Stomach (tissue), 9 donors: ENCODE data around the gene FOXC2. TPM values are rescaled to one million over a fixed set of nuclear protein-coding genes. Genes with fewer than 3 reads are reported as not detected.

Experiments used
- DNase-seq, 2 donors: peaks; one replicate each; pipeline versions ENCODE4 v3.0.0 to v3.0.0-alpha.2; 2013 to 2019
- H3K27ac ChIP-seq, 5 donors: fragments of 200-600 bp in 4 of 5; sonication (generic) in 4 of 5; one replicate each; pipeline ENCODE4 v1.5.1; 2013 to 2019; ENCODE audit warnings: mild to moderate bottlenecking in 1 of 5, moderate library complexity in 1 of 5
- H3K27me3 ChIP-seq, 3 donors: fragments of 200-600 bp; sonication (generic); one replicate each; pipeline ENCODE4 v1.5.1; 2017 to 2019; ENCODE audit warnings: mixed run types in 1 of 3
- H3K36me3 ChIP-seq, 4 donors: fragments of 200-600 bp; sonication (generic); 1 replicate in 3 of 4; 2 replicates in 1 of 4; pipeline ENCODE4 v1.5.1; 2016 to 2019
- H3K4me1 ChIP-seq, 4 donors: fragments of 200-600 bp; sonication (generic); one replicate each; pipeline ENCODE4 v1.5.1; 2016 to 2019
- H3K4me3 ChIP-seq, 4 donors: fragments of 200-600 bp; sonication (generic) in 3 of 4; one replicate each; pipeline ENCODE4 v1.5.1; 2016 to 2019; ENCODE audit warnings: mild to moderate bottlenecking in 1 of 4
- H3K9me3 ChIP-seq, 4 donors: fragments of 200-600 bp; sonication (generic); one replicate each; pipeline ENCODE4 v1.5.1; 2016 to 2019
- CTCF ChIP-seq, 7 experiments: fragments of 450-650 bp in 4 of 7; fragments of 200-600 bp in 3 of 7; sonication (generic) in 3 of 7; IDR thresholded peaks; one replicate each; pipeline ENCODE4 v1.5.1; 2016 to 2019; ENCODE audit warnings: antibody characterized with exemption in 7 of 7, control low read depth in 2 of 7, mild to moderate bottlenecking in 1 of 7
- EP300 ChIP-seq: sonication (generic); formaldehyde crosslinking; IDR thresholded peaks from one replicate; pipeline ENCODE4 v1.6.1; 2017; ENCODE audit warnings: antibody characterized with exemption
- POLR2A ChIP-seq, 4 donors: fragments of 450-650 bp; IDR thresholded peaks; one replicate each; pipeline ENCODE4 v1.6.1; 2016; ENCODE audit warnings: antibody characterized with exemption in 4 of 4, control low read depth in 2 of 4, mild to moderate bottlenecking in 1 of 4, moderate library complexity in 1 of 4
- POLR2AphosphoS5 ChIP-seq, 3 donors: sonication (generic); formaldehyde crosslinking; IDR thresholded peaks; one replicate each; pipeline ENCODE4 v1.6.1; 2016; ENCODE audit warnings: antibody characterized with exemption in 3 of 3
- WGBS, 5 donors: extraction: QIAGEN DNeasy Blood & Tissue Kit in 3 of 5; methylation state at CpG; one replicate each; pipeline versions ENCODE4 v1.1.5 to v1.1.7; 2013 to 2018; 5-methylcytosine and 5-hydroxymethylcytosine counted together
- intact Hi-C: fragments of 100-400 bp; cut with DNase I; formaldehyde crosslinking; loops from one replicate; pipeline ENCODE4 v1.15.1; 2023; ENCODE audit warnings: low total_unique reads
- polyA plus RNA-seq, 3 donors: library from polyadenylated mRNA; stranded (reverse); fragments of 200-250 nt; gene quantifications; one replicate each; pipeline ENCODE4 v1.2.3, GENCODE V29; 2013
- total RNA-seq, 5 donors: library from RNA; depleted of rRNA; stranded (reverse); fragments of >200 nt; gene quantifications; one replicate each; pipeline versions ENCODE4 v1.1.0 to v1.2.3, GENCODE V29; 2014 to 2016
- donor health status: healthy with polysubstance abuse.
- donor health status: Bipolar disorder and iron deficiency.
- donor health status: healthy.

FOXC2 gene
- total and polyA plus RNA-seq, 8 donors: 0.08 to 0.18 (median 0.12) TPM; not detected in 5

- no peak overlapping the region for H3K27ac ChIP-seq
- H3K36me3 ChIP-seq: no peaks in the 10 kb centered on the region
- WGBS, 5 donors: 49 to 63% (median 56%) methylated on average over 28 of the region's 28 CpGs
- TF ChIP-seq CTCF (IDR thresholded peaks at IDR 0.05) (no peak), EP300 (no peak), POLR2AphosphoS5 (IDR thresholded peaks at IDR 0.05) (no peak), POLR2A (IDR thresholded peaks at IDR 0.05) (no peak)
- intact Hi-C loops: no loop called here
- H3K4me1 ChIP-seq: peaks cover 4 to 28% (median 18%) of the 10 kb centered on the region in 4 donors
- DNase-seq: no peak
- H3K4me3 ChIP-seq: no peak overlapping the region
- H3K27me3 ChIP-seq: peaks cover 35 to 100% (median 85%) of the 10 kb centered on the region in 3 donors
- H3K9me3 ChIP-seq: no peaks in the 10 kb centered on the region
Measured at GRCh38 chr16:86570558-86571529, 4.2 kb downstream of the FOXC2 start.

- peaks cover 9 to 28% (median 19%) of the 10 kb centered on the region in 4 donors for H3K4me1 ChIP-seq
- no peak for TF ChIP-seq CTCF (IDR thresholded peaks at IDR 0.05)
- TF ChIP-seq POLR2A (IDR thresholded peaks at IDR 0.05): no peak
- no peak for TF ChIP-seq EP300
- TF ChIP-seq POLR2AphosphoS5 (IDR thresholded peaks at IDR 0.05): no peak
- peaks cover 32 to 100% (median 85%) of the 10 kb centered on the region in 3 donors for H3K27me3 ChIP-seq
- no peak overlapping the region for H3K27ac ChIP-seq
- H3K36me3 ChIP-seq: no peaks in the 10 kb centered on the region
- H3K4me3 ChIP-seq: no peak overlapping the region
- no peak for DNase-seq
- intact Hi-C loops: no loop called here
- WGBS, 5 donors: 40 to 65% (median 43%) methylated on average over 9 to 10 of the region's 10 CpGs
- H3K9me3 ChIP-seq: no peaks in the 10 kb centered on the region
Measured at GRCh38 chr16:86571530-86571915, 4.9 kb downstream of the FOXC2 start.

- H3K36me3 ChIP-seq: no peaks in the 10 kb centered on the region
- H3K4me1 ChIP-seq: peaks cover 3 to 28% (median 21%) of the 10 kb centered on the region in 4 donors
- H3K4me3 ChIP-seq: no peak overlapping the region
- peaks cover 32 to 100% (median 85%) of the 10 kb centered on the region in 3 donors for H3K27me3 ChIP-seq
- no peak for TF ChIP-seq EP300
- no peak for TF ChIP-seq POLR2A (IDR thresholded peaks at IDR 0.05)
- TF ChIP-seq CTCF (IDR thresholded peaks at IDR 0.05): no peak
- TF ChIP-seq POLR2AphosphoS5 (IDR thresholded peaks at IDR 0.05): no peak
- intact Hi-C loops: no loop called here
- no peak overlapping the region for H3K27ac ChIP-seq
- DNase-seq: no peak
- no peaks in the 10 kb centered on the region for H3K9me3 ChIP-seq
- WGBS, 5 donors: 36 to 64% (median 43%) methylated on average over 10 to 12 of the region's 12 CpGs
Measured at GRCh38 chr16:86572041-86572521, 5.5 kb downstream of the FOXC2 start.

GRCh38 chr16:86572606-86573005 is 6.0 kb downstream of the FOXC2 start:
- Histone ChIP-seq H3K27ac (no peak overlapping the region), H3K36me3 (no peaks in the 10 kb centered on the region), H3K27me3 (peaks cover 30 to 100% (median 85%) of the 10 kb centered on the region in 3 donors), H3K4me1 (peaks cover 0 to 23% (median 19%) of the 10 kb centered on the region in 4 donors), H3K9me3 (no peaks in the 10 kb centered on the region), H3K4me3 (no peak overlapping the region)
- intact Hi-C loops: no loop called here
- no peak for TF ChIP-seq EP300
- TF ChIP-seq POLR2AphosphoS5 (IDR thresholded peaks at IDR 0.05): no peak
- no peak for TF ChIP-seq CTCF (IDR thresholded peaks at IDR 0.05)
- no peak for TF ChIP-seq POLR2A (IDR thresholded peaks at IDR 0.05)
- WGBS, 5 donors: 47 to 79% (median 57%) methylated on average over 7 to 8 of the region's 8 CpGs
- DNase-seq: no peak
